Esophagus squamous epithelium (tissue), 5 donors: ENCODE results near the gene MT1M. TPM values are rescaled to one million over a fixed set of nuclear protein-coding genes. Genes with fewer than 3 reads are reported as not detected.
A peak's percentile ranks its signal among the peaks of the same experiment; 100 is the strongest.

Source experiments
- DNase-seq: peaks from one replicate; lab custom pipeline; 2025; lab: John Stamatoyannopoulos, UW
- H3K27ac ChIP-seq, 4 donors: fragments of 200-600 bp; sonication (generic); one replicate each; pipeline ENCODE4 v1.5.1; 2016 to 2019; ENCODE audit warnings: mild to moderate bottlenecking in 1 of 4
- H3K27me3 ChIP-seq, 4 donors: fragments of 200-600 bp; sonication (generic); 1 replicate in 3 of 4; 2 replicates in 1 of 4; pipeline versions ENCODE4 v1.5.1 to v1.6.0; 2017 to 2021; ENCODE audit warnings: antibody characterized with exemption in 1 of 4
- H3K36me3 ChIP-seq, 3 donors: fragments of 200-600 bp; sonication (generic); one replicate each; pipeline ENCODE4 v1.5.1; 2016 to 2019
- H3K4me1 ChIP-seq, 3 donors: fragments of 200-600 bp; sonication (generic); one replicate each; pipeline ENCODE4 v1.5.1; 2017 to 2019
- H3K4me3 ChIP-seq, 4 donors: fragments of 200-600 bp; sonication (generic); 1 replicate in 3 of 4; 2 replicates in 1 of 4; pipeline ENCODE4 v1.5.1; 2016 to 2019; ENCODE audit warnings: mild to moderate bottlenecking in 2 of 4, moderate library complexity in 1 of 4
- H3K9me3 ChIP-seq, 3 donors: fragments of 200-600 bp; sonication (generic); one replicate each; pipeline ENCODE4 v1.5.1; 2016 to 2019
- CTCF ChIP-seq, 6 experiments: fragments of 450-650 bp in 4 of 6; fragments of 200-600 bp in 2 of 6; sonication (generic) in 2 of 6; IDR thresholded peaks; one replicate each; pipeline ENCODE4 v1.5.1; 2016 to 2019; ENCODE audit warnings: antibody characterized with exemption in 6 of 6, mild to moderate bottlenecking in 4 of 6, moderate library complexity in 4 of 6
- POLR2A ChIP-seq, 4 donors: fragments of 450-650 bp; IDR thresholded peaks; one replicate each; pipeline ENCODE4 v1.6.1; 2017; ENCODE audit warnings: antibody characterized with exemption in 4 of 4, mild to moderate bottlenecking in 4 of 4, moderate library complexity in 3 of 4
- WGBS, 2 donors: methylation state at CpG; one replicate each; pipeline ENCODE4 v1.1.5; 2018; 5-methylcytosine and 5-hydroxymethylcytosine counted together
- intact Hi-C: fragments of 100-400 bp; cut with DNase I; formaldehyde crosslinking; loops from one replicate; pipeline ENCODE4 v1.15.0; 2022
- total RNA-seq, 4 donors: library from RNA; depleted of rRNA; stranded (reverse); fragments of >200 nt; gene quantifications; one replicate each; pipeline ENCODE4 v1.1.0, GENCODE V29; 2016
- donor health status: DM: yes; HTN: yes; CAD: no.

MT1M gene
- total RNA-seq, 4 donors from 2014 or later: 0.57 to 7.4 (median 4.8) TPM; not detected in 1

- Histone ChIP-seq H3K9me3 (no peaks in the 10 kb centered on the region), H3K27ac (no peak overlapping the region), H3K27me3 (peaks cover 0 to 53% (median 0%) of the 10 kb centered on the region in 4 donors), H3K4me1 (peaks cover 0 to 41% (median 7%) of the 10 kb centered on the region in 3 donors), H3K36me3 (no peaks in the 10 kb centered on the region), H3K4me3 (peak overlapping the region in 3 of 4 donors; percentile 17 to 40 (median 18))
- DNase-seq: no peak
- intact Hi-C loops: no loop called here
- whole genome bisulfite sequencing, 2 donors: 31 to 34% methylated on average over 19 to 23 of the region's 32 CpGs
- TF ChIP-seq CTCF (IDR thresholded peaks at IDR 0.05) (no peak), POLR2A (IDR thresholded peaks at IDR 0.05) (no peak)
These were observed 43.3 kb downstream of the MT1M start for GRCh38 chr16:56675685-56676210.

- no peaks in the 10 kb centered on the region for H3K9me3 ChIP-seq
- peaks cover 6 to 53% (median 12%) of the 10 kb centered on the region in 3 donors for H3K4me1 ChIP-seq
- no peak for DNase-seq
- no peak overlapping the region for H3K4me3 ChIP-seq
- no peaks in the 10 kb centered on the region for H3K36me3 ChIP-seq
- no CpG with 5 or more reads among the region's 3 CpGs for WGBS, 2 donors
- no peak for TF ChIP-seq CTCF (IDR thresholded peaks at IDR 0.05)
- no peak for TF ChIP-seq POLR2A (IDR thresholded peaks at IDR 0.05)
- H3K27me3 ChIP-seq: peaks cover 0 to 36% (median 0%) of the 10 kb centered on the region in 4 donors
- intact Hi-C loops: no loop called here
- H3K27ac ChIP-seq: no peak overlapping the region
These were observed 45.0 kb downstream of the MT1M start for GRCh38 chr16:56677474-56677873.

- H3K9me3 ChIP-seq: no peaks in the 10 kb centered on the region
- no peaks in the 10 kb centered on the region for H3K36me3 ChIP-seq
- H3K4me3 ChIP-seq: no peak overlapping the region
- no peak for DNase-seq
- TF ChIP-seq POLR2A (IDR thresholded peaks at IDR 0.05) (no peak), CTCF (IDR thresholded peaks at IDR 0.05) (no peak)
- H3K4me1 ChIP-seq: peaks cover 12 to 70% (median 26%) of the 10 kb centered on the region in 3 donors
- WGBS, 2 donors: 88 to 89% methylated on average over 2 to 3 of the region's 3 CpGs
- intact Hi-C loops: no loop called here
- peaks cover 0 to 28% (median 0%) of the 10 kb centered on the region in 4 donors for H3K27me3 ChIP-seq
- H3K27ac ChIP-seq: no peak overlapping the region
These were observed 46.7 kb downstream of the MT1M start for GRCh38 chr16:56679078-56679730.

GRCh38 chr16:56679818-56680217 lies 47.4 kb downstream of the MT1M start:
- no peak for DNase-seq
- TF ChIP-seq POLR2A (IDR thresholded peaks at IDR 0.05) (no peak), CTCF (IDR thresholded peaks at IDR 0.05) (no peak)
- H3K4me3 ChIP-seq: no peak overlapping the region
- H3K27me3 ChIP-seq: peaks cover 0 to 23% (median 0%) of the 10 kb centered on the region in 4 donors
- no peak overlapping the region for H3K27ac ChIP-seq
- peaks cover 18 to 76% (median 29%) of the 10 kb centered on the region in 3 donors for H3K4me1 ChIP-seq
- intact Hi-C loops: no loop called here
- 68 to 72% methylated on average over 6 of the region's 6 CpGs for WGBS, 2 donors
- H3K36me3 ChIP-seq: no peaks in the 10 kb centered on the region
- no peaks in the 10 kb centered on the region for H3K9me3 ChIP-seq
